Prostate gland (tissue), 2 donors: Measurements from ENCODE around the gene MED9. TPM values are rescaled to one million over a fixed set of nuclear protein-coding genes. Genes with fewer than 3 reads are reported as not detected.

Experiments used
- DNase-seq: peaks from one replicate; pipeline ENCODE4 v3.0.0-alpha.2; 2019; ENCODE audit warnings: low spot score
- H3K27ac ChIP-seq, 2 donors: fragments of 200-600 bp; sonication (generic); 2 replicates each; pipeline ENCODE4 v1.5.1; 2017 to 2019
- H3K27me3 ChIP-seq: fragments of 200-600 bp; sonication (generic); replicated peaks from 2 replicates; pipeline ENCODE4 v1.5.1; 2019; ENCODE audit not compliant: insufficient read depth
- H3K36me3 ChIP-seq, 2 donors: fragments of 200-600 bp; sonication (generic); 1 replicate in 1 of 2; 2 replicates in 1 of 2; pipeline versions ENCODE4 v1.5.1 to v1.8.1; 2017 to 2019
- H3K4me1 ChIP-seq: fragments of 200-600 bp; sonication (generic); replicated peaks from 2 replicates; pipeline ENCODE4 v1.5.1; 2019
- H3K4me3 ChIP-seq, 2 donors: fragments of 200-600 bp; sonication (generic); 2 replicates each; pipeline ENCODE4 v1.5.1; 2017 to 2019
- H3K9me3 ChIP-seq: fragments of 200-600 bp; sonication (generic); 2 replicates; pipeline ENCODE4 v1.5.1; 2017
- CTCF ChIP-seq, 4 experiments: fragments of 200-600 bp in 2 of 4; fragments of 450-650 bp in 2 of 4; sonication (generic) in 2 of 4; IDR thresholded peaks; 1 replicate in 3 of 4; 2 replicates in 1 of 4; pipeline ENCODE4 v1.5.1; 2016 to 2019; ENCODE audit warnings: antibody characterized with exemption in 4 of 4, mild to moderate bottlenecking in 2 of 4, moderate library complexity in 2 of 4
- POLR2A ChIP-seq: fragments of 450-650 bp; IDR thresholded peaks from one replicate; pipeline ENCODE4 v1.6.1; 2016; ENCODE audit warnings: antibody characterized with exemption, mild to moderate bottlenecking
- POLR2AphosphoS5 ChIP-seq: sonication (generic); formaldehyde crosslinking; IDR thresholded peaks from one replicate; pipeline ENCODE4 v1.6.1; 2017; ENCODE audit warnings: antibody characterized with exemption
- WGBS: methylation state at CpG from one replicate; pipeline ENCODE4 v1.1.5; 2018; 5-methylcytosine and 5-hydroxymethylcytosine counted together
- intact Hi-C: fragments of 100-400 bp; cut with DNase I; formaldehyde crosslinking; loops from one replicate; pipeline ENCODE4 v1.14.2; 2022
- small RNA-seq, 2 donors: library from RNA; depleted of rRNA; stranded (forward); fragments of <200 nt; gene quantifications; one replicate each; pipeline ENCODE3, GENCODE V24; 2016
- total RNA-seq, 2 donors: library from RNA; depleted of rRNA; stranded (reverse); fragments of >200 nt; gene quantifications; one replicate each; pipeline ENCODE4 v1.1.0, GENCODE V29; 2016

Gene MED9
- total RNA-seq, 2 donors from 2014 or later = 27.8 to 31.7 TPM

- peaks cover 29% of the 10 kb centered on the region for H3K4me1 ChIP-seq
- TF ChIP-seq CTCF (IDR thresholded peaks at IDR 0.05) (no peak), POLR2A (no peak), POLR2AphosphoS5 (no peak)
- DNase-seq = no peak
- no peaks in the 10 kb centered on the region for H3K9me3 ChIP-seq
- intact Hi-C loops = no loop called here
- H3K4me3 ChIP-seq = no peak overlapping the region
- H3K36me3 ChIP-seq = no peaks in the 10 kb centered on the region
- no peaks in the 10 kb centered on the region for H3K27me3 ChIP-seq
- 91% methylated on average over 10 of the region's 10 CpGs for WGBS
- H3K27ac ChIP-seq = peak overlapping the region; percentile 73 to 86
Observed at GRCh38 chr17:17539591-17539990, 62.8 kb downstream of the MED9 start.

GRCh38 chr17:17540278-17540906 lies 63.6 kb downstream of the MED9 start:
- TF ChIP-seq POLR2AphosphoS5 (no peak), CTCF (IDR thresholded peaks at IDR 0.05) (no peak), POLR2A (no peak)
- intact Hi-C loops = no loop called here

GRCh38 chr17:17540935-17541639 lies 64.3 kb downstream of the MED9 start:
- WGBS = 42% methylated on average over 23 of the region's 23 CpGs
- no peaks in the 10 kb centered on the region for H3K27me3 ChIP-seq
- intact Hi-C loops = no loop called here
- peak overlapping the region; percentile 48 to 50 for H3K27ac ChIP-seq
- TF ChIP-seq POLR2AphosphoS5 (peak; percentile 33), CTCF (IDR thresholded peaks at IDR 0.05) (no peak), POLR2A (no peak)
- no peak for DNase-seq
- H3K4me3 ChIP-seq = no peak overlapping the region
- peaks cover 25% of the 10 kb centered on the region for H3K4me1 ChIP-seq
- no peaks in the 10 kb centered on the region for H3K9me3 ChIP-seq
- H3K36me3 ChIP-seq = no peaks in the 10 kb centered on the region

More at GRCh38 chr17:17540278-17540906, 63.6 kb downstream of the MED9 start:
- peaks cover 29% of the 10 kb centered on the region for H3K4me1 ChIP-seq
- WGBS = 75% methylated on average over 15 of the region's 15 CpGs
- no peaks in the 10 kb centered on the region for H3K36me3 ChIP-seq
- peak overlapping the region in 1 of 2 donors; percentile 86 for H3K27ac ChIP-seq
- no peaks in the 10 kb centered on the region for H3K27me3 ChIP-seq
- H3K4me3 ChIP-seq = no peak overlapping the region
- H3K9me3 ChIP-seq = no peaks in the 10 kb centered on the region
- DNase-seq = no peak

GRCh38 chr17:17541640-17542001 lies 64.8 kb downstream of the MED9 start:
- intact Hi-C loops = no loop called here
- Histone ChIP-seq H3K27ac (peak overlapping the region; percentile 48 to 50), H3K36me3 (no peaks in the 10 kb centered on the region), H3K9me3 (no peaks in the 10 kb centered on the region), H3K27me3 (no peaks in the 10 kb centered on the region), H3K4me3 (no peak overlapping the region), H3K4me1 (peaks cover 20% of the 10 kb centered on the region)
- no peak for DNase-seq
- TF ChIP-seq CTCF (IDR thresholded peaks at IDR 0.05) (no peak), POLR2A (no peak), POLR2AphosphoS5 (no peak)
- WGBS = 42% methylated on average over 5 of the region's 5 CpGs

Small RNA genes lying within 50 kb of the gene (small RNA-seq; reads per million reads assigned to genes)
- 0 reads per million in 2 donors for gene RF00019

Other genes starting within 250 kb of the MED9 start
- 100 to 1,000 TPM in 1 of 2 donors, 10 to 100 TPM in 1; 43.8 to 125 TPM for gene FLCN, start 239.8 kb upstream of the MED9 start, total RNA-seq
- gene COPS3, start 195.8 kb upstream of the MED9 start, total RNA-seq = 10 to 100 TPM; 52.6 to 79.6 TPM
- 10 to 100 TPM in 1 of 2 donors, 1 to 10 TPM in 1; 7.6 to 35.2 TPM for gene NT5M, start 173.6 kb upstream of the MED9 start, total RNA-seq
- gene RASD1, start 19.4 kb downstream of the MED9 start, total RNA-seq = 100 to 1,000 TPM; 124 to 175 TPM
- gene PEMT, start 114.7 kb downstream of the MED9 start, total RNA-seq = 100 to 1,000 TPM in 1 of 2 donors, 10 to 100 TPM in 1; 67.0 to 145 TPM
- 10 to 100 TPM; 69.2 to 71.0 TPM for gene RAI1, start 204.5 kb downstream of the MED9 start, total RNA-seq